PC-9 (cell line): ENCODE measurements around the gene LAMP5.

Experiments used
- EZH2 ChIP-seq: fragments of 200-600 bp; sonication (generic); IDR thresholded peaks from 2 replicates; pipeline ENCODE4 v1.8.0; 2017; ENCODE audit warnings: antibody characterized with exemption, low read depth
- TF ChIP-seq, protein P1 (sequence below): fragments of 200-600 bp; sonication (generic); conservative IDR thresholded peaks from 2 replicates; pipeline ENCODE4 v1.6.1; 2017; ENCODE audit warnings: mixed run types, antibody characterized with exemption, mild to moderate bottlenecking, moderate library complexity

DNA sequence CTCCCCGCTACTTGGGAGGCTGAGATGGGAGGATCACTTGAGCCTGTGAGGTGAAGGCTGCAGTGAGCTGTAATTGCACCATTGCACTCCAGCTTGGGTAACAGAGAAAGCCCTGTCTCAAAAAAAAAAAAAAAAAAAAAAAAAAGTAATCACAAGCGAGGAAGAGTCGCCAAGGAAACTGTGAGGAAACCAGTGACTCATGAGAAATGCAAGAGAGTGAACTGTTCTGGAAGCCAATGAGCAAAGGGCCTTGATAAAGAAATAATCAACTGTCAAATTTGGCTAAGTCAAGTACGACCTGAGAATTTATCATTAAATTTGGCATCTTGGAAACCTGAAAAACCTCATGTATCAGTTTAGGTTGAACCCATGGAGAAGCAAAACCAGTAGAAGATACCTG, 16.1 kb upstream of the LAMP5 start:
- TF ChIP-seq, protein P1, sequence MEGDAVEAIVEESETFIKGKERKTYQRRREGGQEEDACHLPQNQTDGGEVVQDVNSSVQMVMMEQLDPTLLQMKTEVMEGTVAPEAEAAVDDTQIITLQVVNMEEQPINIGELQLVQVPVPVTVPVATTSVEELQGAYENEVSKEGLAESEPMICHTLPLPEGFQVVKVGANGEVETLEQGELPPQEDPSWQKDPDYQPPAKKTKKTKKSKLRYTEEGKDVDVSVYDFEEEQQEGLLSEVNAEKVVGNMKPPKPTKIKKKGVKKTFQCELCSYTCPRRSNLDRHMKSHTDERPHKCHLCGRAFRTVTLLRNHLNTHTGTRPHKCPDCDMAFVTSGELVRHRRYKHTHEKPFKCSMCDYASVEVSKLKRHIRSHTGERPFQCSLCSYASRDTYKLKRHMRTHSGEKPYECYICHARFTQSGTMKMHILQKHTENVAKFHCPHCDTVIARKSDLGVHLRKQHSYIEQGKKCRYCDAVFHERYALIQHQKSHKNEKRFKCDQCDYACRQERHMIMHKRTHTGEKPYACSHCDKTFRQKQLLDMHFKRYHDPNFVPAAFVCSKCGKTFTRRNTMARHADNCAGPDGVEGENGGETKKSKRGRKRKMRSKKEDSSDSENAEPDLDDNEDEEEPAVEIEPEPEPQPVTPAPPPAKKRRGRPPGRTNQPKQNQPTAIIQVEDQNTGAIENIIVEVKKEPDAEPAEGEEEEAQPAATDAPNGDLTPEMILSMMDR = no peak
- TF ChIP-seq EZH2 = no peak
